ENCODE data around the gene STK38L.

- TF ChIP-seq GATA3 (IDR thresholded peaks at IDR 0.05; ENCODE audit: low read depth, low read length) (no peak), GATA2 (IDR thresholded peaks at IDR 0.05; ENCODE audit: low read depth, low read length) (no peak)
Measured at GRCh38 chr12:27246141-27246540, 2.1 kb downstream of the STK38L start.

Measured in SH-SY5Y (cell line).